AG04450 (cell line): ENCODE results near the gene DSC2. TPM values are rescaled to one million over a fixed set of nuclear protein-coding genes. Genes with fewer than 3 reads are reported as not detected.

Experiments used
- CTCF ChIA-PET: fragments of 300-600, 350-600 bp; formaldehyde crosslinking; extraction: SDS; loops from one replicate; lab custom pipeline; 2022; ENCODE audit warnings: antibody characterized with exemption, inconsistent platforms; lab: Charles Lee
- POLR2A ChIA-PET: fragments of 350-600 bp; formaldehyde crosslinking; extraction: SDS; loops from one replicate; lab custom pipeline; 2021; ENCODE audit warnings: antibody characterized with exemption, inconsistent platforms; lab: Yijun Ruan, JAX
- DNase-seq: peaks from one replicate; pipeline ENCODE4 v3.0.0-alpha.2; 2011; ENCODE audit warnings: low read depth, low spot score
- H3K27ac ChIP-seq: one replicate; pipeline ENCODE4 v1.5.1; 2012; ENCODE audit warnings: low read depth, low read length, control low read depth
- H3K27me3 ChIP-seq: one replicate; pipeline ENCODE4 v1.6.0; 2012; ENCODE audit warnings: low read length; ENCODE audit not compliant: control insufficient read depth, insufficient read depth
- H3K4me3 ChIP-seq: 2 replicates; pipeline ENCODE4 v1.5.1; 2011; ENCODE audit warnings: mild to moderate bottlenecking, low read depth, low read length, control low read depth
- H3K9me3 ChIP-seq: 2 replicates; pipeline ENCODE4 v1.5.1; 2012; ENCODE audit warnings: low read length; ENCODE audit not compliant: control insufficient read depth, insufficient read depth
- CTCF ChIP-seq: IDR thresholded peaks from 2 replicates; pipeline ENCODE4 v1.5.1; 2011; ENCODE audit warnings: low read depth, low read length, control low read depth, inconsistent platforms
- polyA plus RNA-seq: library from polyadenylated mRNA; depleted of rRNA; stranded (reverse); fragments of >200 nt; gene quantifications from 2 replicates; pipeline ENCODE4 v1.2.3, GENCODE V29; 2011

The DSC2 gene
- polyA plus RNA-seq, 1 experiment: not detected

- no peak for TF ChIP-seq CTCF
- ChIA-PET CTCF (no interaction called here), POLR2A (no interaction called here)
- Histone ChIP-seq H3K9me3 (peaks cover 6% of the 10 kb centered on the region; the same call in 1 of the 2 replicates), H3K27me3 (no peaks in the 10 kb centered on the region), H3K4me3 (no peak overlapping the region), H3K27ac (no peak overlapping the region)
- DNase-seq: no peak
These were observed 10.9 kb downstream of the DSC2 start for GRCh38 chr18:31091350-31091749.

- POLR2A ChIA-PET: no interaction called here
- no peak overlapping the region for H3K4me3 ChIP-seq
- H3K27ac ChIP-seq: no peak overlapping the region
- no peak for TF ChIP-seq CTCF
- peaks cover 4% of the 10 kb centered on the region; the same call in 1 of the 2 replicates for H3K9me3 ChIP-seq
- no peaks in the 10 kb centered on the region for H3K27me3 ChIP-seq
- no peak for DNase-seq
- CTCF ChIA-PET: no interaction called here
These were observed 13.7 kb downstream of the DSC2 start for GRCh38 chr18:31088532-31088931.

GRCh38 chr18:31079973-31080372, 22.2 kb downstream of the DSC2 start:
- ChIA-PET POLR2A (no interaction called here), CTCF (no interaction called here)
- no peak for DNase-seq
- Histone ChIP-seq H3K4me3 (no peak overlapping the region), H3K9me3 (peaks cover 5% of the 10 kb centered on the region), H3K27ac (no peak overlapping the region), H3K27me3 (no peaks in the 10 kb centered on the region)
- no peak for TF ChIP-seq CTCF

GRCh38 chr18:31077878-31078277, 24.3 kb downstream of the DSC2 start:
- H3K27me3 ChIP-seq: no peaks in the 10 kb centered on the region
- no peak overlapping the region for H3K27ac ChIP-seq
- ChIA-PET CTCF (no interaction called here), POLR2A (no interaction called here)
- no peak for TF ChIP-seq CTCF
- DNase-seq: no peak
- no peak overlapping the region for H3K4me3 ChIP-seq
- H3K9me3 ChIP-seq: peaks cover 5% of the 10 kb centered on the region

GRCh38 chr18:31072175-31072574, 30.0 kb downstream of the DSC2 start:
- POLR2A ChIA-PET: no interaction called here
- no peak for DNase-seq
- no peak overlapping the region for H3K27ac ChIP-seq
- H3K4me3 ChIP-seq: no peak overlapping the region
- H3K9me3 ChIP-seq: peaks cover 11% of the 10 kb centered on the region; the same call in 1 of the 2 replicates
- CTCF ChIA-PET: no interaction called here
- no peak for TF ChIP-seq CTCF
- no peaks in the 10 kb centered on the region for H3K27me3 ChIP-seq
